ENCODE results near the gene MDFI.
A peak's percentile ranks its signal among the peaks of the same experiment; 100 is the strongest.
"Not testable (repeated sequence)": the region's sequence is repeated elsewhere in the genome, so short reads cannot be mapped to it uniquely, and the experiment has no call there.

MDFI gene

DNA sequence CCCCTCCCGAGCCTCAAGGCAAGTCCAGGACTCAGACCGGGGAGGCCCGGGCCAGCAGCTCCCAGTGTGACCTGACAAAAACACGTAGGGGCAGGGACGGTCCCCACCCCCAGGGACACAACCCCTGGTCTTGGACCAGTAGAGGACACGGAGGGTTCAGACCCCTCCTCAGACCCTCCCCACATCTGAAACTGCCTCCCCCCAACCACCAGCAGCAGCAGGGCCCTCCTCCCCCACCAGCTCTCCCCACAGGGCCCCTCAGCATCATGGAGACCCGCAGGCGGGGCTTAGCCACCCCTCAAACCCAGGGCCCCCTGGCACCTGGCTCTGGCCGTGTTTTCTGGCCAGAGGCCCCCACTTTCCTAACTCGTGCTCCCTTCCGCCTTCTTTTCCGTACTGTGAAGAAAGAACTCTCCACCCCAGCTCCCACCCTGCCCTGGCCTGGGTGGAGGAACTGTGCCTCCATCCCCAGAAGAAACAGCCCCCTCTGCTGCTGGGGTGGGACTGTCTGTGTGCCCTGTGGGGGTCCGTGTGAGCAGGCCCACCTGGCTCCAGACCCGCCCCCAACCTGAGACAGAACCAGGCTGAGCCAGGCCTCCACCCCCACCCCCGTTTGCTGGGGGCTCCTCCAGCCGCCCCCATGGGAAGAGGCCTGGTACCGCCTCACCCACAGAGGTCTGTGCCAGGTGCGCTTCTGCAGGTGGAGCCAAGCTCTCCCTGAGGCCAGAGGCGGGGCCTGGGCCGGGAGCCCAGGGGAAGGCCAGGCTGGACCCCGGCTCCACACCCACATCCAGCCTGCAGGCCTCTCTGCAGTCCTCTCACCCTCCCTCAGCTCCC, 39.0 kb upstream of the MDFI start:
- ATAC-seq, result peak; percentile 4
- Mint-ChIP-seq H3K9me3 (no peaks in the 10 kb centered on the region), H3K27me3 (peaks cover 19% of the 10 kb centered on the region), H3K4me1 (peaks cover 6% of the 10 kb centered on the region), H3K4me3 (no peak overlapping the region), H3K27ac (no peak overlapping the region)
- no peak for DNase-seq

DNA sequence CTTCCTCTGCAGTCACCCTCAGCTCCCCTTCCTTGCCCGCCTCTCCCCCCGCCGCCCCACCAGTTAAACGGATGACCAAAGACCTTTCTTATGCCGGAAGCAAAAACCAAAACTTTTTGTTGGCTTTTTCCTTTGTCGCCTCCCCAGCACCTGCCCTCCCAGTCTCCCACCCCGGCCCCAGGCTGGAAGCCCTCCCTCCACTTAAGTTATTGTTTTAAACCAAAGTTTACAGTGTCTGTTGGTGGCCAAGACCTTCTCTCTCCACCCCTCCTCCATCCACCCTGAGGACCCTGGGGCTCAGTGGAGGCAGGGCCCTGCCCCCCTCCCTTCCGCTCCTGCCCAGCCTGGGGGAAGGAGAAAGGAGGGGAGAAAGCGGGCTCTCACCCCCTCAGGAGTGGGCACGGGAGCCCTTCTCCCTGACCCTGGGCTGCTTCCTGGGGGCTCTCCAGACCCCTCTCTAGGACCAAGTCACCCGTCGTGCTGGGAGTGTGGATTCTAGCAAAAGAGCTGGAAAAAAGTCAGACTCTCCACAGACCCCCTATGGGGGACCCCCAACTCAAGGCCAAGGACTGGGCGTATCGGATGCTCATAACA, 38.3 kb upstream of the MDFI start:
- Mint-ChIP-seq H3K4me3 (no peak overlapping the region), H3K4me1 (peaks cover 6% of the 10 kb centered on the region), H3K27me3 (peaks cover 19% of the 10 kb centered on the region), H3K9me3 (no peaks in the 10 kb centered on the region), H3K27ac (no peak overlapping the region)
- DNase-seq, result no peak
- ATAC-seq, result peak; percentile 5

DNA sequence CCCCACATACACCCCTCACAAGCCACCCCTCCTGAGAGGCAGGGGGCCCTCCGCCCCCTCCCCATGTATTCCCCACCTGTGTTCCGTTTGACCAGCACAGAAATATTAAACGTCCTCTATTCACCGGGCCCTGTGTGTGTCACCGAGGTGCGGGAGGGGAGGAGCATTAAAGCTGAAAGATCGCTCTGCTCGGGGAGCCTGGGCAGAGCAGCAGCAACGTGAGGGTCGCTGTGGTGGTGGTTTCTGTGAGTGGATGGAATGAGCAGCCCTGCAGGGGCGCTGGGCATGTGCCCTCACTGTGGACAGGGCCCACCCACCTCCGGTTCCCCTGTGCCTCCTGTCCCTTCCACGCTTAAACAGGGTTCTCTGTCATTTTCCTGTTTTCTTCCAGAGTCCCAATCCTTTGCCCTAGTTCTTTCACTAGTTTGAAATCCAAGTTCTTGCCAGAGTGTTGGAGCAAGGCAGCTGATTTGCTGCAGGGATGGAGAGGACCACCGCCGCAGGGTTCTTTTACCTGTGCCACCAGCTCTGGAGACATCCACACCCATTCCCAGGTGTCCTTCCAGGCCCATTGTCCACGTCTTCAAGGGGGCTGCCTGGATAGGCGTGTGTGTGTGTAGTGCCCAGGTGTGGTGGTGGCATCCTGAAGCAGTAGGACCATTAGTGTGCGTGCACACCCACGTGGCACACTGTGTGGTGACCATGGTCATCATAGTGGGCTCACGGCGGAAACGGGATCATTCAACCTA, 37.6 kb upstream of the MDFI start:
- Mint-ChIP-seq H3K27ac (peak overlapping the region in 1 of 2 donors; percentile 72), H3K9me3 (no peaks in the 10 kb centered on the region), H3K4me3 (no peak overlapping the region), H3K4me1 (peaks cover 6% of the 10 kb centered on the region), H3K27me3 (peaks cover 19% of the 10 kb centered on the region)
- ATAC-seq, result peak; percentile 6
- DNase-seq, result no peak

DNA sequence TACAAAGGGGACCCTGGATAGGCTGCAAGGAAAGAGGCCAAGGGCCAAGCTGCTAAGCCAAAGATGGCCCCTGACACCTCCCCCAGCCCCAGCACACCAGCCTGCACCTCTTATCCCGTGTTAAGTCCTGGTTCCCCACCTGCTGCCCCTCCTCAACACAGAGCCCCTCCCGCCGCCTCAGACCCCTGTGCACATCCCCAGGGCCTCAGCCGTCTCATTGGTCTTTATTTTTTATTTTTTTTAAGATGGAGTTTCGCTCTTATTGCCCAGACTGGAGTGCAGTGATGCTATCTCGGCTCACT, 37.1 kb upstream of the MDFI start:
- Mint-ChIP-seq H3K4me3 (no peak overlapping the region), H3K27ac (no peak overlapping the region), H3K4me1 (peaks cover 6% of the 10 kb centered on the region), H3K9me3 (no peaks in the 10 kb centered on the region), H3K27me3 (peaks cover 19% of the 10 kb centered on the region)
- DNase-seq, result no peak
- no peak for ATAC-seq

DNA sequence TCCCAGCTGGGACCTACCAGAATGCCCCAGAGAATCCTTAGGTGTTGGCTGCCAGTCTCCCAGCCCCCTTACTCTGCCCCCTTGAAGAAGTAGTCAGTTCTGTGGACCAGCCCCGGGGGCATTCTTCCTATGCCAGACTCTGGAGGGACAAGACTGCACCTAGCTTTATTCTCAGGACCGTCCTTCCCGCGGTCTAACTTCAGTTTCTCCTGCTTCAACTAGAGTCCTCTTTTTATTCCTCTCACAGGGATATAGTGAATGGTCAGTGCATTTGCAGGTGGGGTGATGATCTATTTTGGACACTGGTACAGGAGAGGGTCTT, 35.9 kb upstream of the MDFI start:
- ATAC-seq (no peak), DNase-seq (no peak)
- Mint-ChIP-seq H3K27me3 (peaks cover 19% of the 10 kb centered on the region), H3K4me3 (no peak overlapping the region), H3K9me3 (no peaks in the 10 kb centered on the region), H3K4me1 (peaks cover 6% of the 10 kb centered on the region), H3K27ac (no peak overlapping the region)

DNA sequence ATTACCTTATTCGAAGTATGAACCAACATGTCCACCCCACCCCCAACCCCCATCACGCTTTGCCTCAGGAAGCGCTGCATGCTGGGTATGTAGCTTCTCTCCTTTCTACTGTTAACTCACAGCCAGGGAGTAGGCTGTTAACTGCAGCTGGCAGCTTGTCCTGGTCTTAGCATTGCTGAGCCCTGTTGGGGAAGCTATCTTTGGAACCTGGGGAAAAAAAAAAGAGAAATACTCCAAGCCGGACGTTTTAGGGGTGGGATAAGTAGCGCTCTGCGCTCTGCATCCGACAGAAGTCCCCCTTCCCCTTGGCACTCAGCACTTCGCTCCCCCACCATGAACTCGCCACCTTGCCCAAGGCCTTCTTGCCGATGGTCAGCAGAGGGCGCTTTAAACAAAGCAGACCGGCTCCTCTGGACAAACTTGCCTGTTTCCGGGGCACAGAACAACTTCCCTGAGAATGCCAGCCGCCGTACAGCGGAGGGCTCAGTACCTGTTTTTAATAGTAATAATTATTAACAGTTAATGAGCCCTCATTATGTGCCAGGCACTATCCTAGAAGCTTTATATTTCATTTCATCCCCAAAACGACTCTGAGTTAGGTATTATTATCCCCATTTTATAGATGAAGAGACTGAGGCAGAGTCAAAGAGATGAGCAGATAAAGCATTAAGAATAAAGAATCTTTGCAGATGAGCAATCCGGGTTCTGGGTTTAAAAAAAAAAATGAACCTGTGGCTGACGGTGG, 35.2 kb upstream of the MDFI start:
- Mint-ChIP-seq H3K4me1 (peaks cover 6% of the 10 kb centered on the region), H3K4me3 (peak overlapping the region in 1 of 2 donors; percentile 6), H3K27ac (no peak overlapping the region), H3K9me3 (no peaks in the 10 kb centered on the region), H3K27me3 (peaks cover 19% of the 10 kb centered on the region)
- DNase-seq (peak; percentile 73 to 79), ATAC-seq (peak; percentile 75)

DNA sequence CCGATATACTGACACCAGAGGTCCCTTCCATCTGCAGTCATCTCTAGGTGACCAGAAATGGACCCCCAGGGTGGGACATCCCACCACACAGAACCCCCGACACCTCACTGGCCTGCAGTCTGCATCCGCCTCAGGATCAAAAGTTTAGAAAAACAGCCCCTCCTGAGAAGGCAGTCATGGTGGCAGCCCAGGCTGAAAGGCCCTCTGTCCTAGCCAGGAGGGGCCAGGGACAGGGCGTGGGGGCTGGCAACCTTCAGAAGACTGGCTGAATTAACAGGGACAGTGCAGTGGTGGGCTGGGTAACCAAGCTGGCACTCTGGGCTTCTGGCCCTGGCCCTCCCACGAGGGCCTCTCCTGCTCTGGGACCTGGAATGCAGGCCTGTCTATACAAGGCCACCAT, 34.3 kb upstream of the MDFI start:
- DNase-seq (no peak), ATAC-seq (no peak)
- Mint-ChIP-seq H3K4me3 (no peak overlapping the region), H3K4me1 (peaks cover 6% of the 10 kb centered on the region), H3K27me3 (peaks cover 19% of the 10 kb centered on the region), H3K9me3 (no peaks in the 10 kb centered on the region), H3K27ac (peak overlapping the region in 1 of 2 donors; percentile 88)

DNA sequence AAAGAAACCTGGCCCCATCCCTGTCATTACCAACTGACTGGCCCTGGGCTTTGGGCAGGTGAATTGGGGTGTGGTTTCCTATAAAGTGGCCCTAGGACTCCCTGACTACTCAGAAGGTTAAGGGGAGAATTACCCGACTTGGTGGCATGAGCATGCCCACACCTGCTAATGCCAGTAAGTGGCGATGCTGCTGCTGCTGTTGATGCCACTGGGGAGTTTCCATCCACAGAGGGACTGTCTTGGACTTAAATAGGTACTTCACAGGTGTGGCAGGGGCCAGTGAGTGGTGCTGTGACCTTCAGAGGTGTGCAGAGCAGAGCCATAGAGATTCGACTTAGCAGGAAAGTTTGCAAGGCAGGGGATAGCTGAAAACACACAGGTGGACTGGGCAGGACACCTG, 32.6 kb upstream of the MDFI start:
- H3K4me3 Mint-ChIP-seq, result no peak overlapping the region
- peak overlapping the region in 1 of 2 donors; percentile 49 for H3K27ac Mint-ChIP-seq
- H3K27me3 Mint-ChIP-seq, result peaks cover 19% of the 10 kb centered on the region
- H3K9me3 Mint-ChIP-seq, result no peaks in the 10 kb centered on the region
- DNase-seq (no peak), ATAC-seq (no peak)
- peaks cover 6% of the 10 kb centered on the region for H3K4me1 Mint-ChIP-seq

DNA sequence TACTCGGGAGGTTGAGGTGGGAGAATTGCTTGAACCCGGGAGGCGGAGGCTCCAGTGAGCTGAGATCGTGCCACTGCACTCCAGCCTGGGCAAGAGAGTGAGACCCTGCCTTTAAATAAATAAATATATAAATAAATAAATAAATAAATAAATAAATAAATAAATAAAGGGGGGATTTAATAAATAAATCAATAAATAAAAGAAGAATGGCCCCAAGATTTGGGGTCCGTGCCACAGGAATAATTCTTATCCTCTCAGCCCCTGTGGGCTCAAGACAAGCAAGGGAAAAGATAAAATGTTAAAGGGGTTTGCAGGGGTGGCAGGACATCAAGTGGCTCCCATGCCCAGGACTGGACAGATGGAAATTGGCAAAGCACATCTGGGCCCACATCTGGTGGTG, 31.2 kb upstream of the MDFI start:
- peaks cover 6% of the 10 kb centered on the region for H3K4me1 Mint-ChIP-seq
- no peaks in the 10 kb centered on the region for H3K9me3 Mint-ChIP-seq
- DNase-seq (no peak), ATAC-seq (no peak)
- peaks cover 14% of the 10 kb centered on the region for H3K27me3 Mint-ChIP-seq
- H3K27ac Mint-ChIP-seq, result no peak overlapping the region
- no peak overlapping the region for H3K4me3 Mint-ChIP-seq

DNA sequence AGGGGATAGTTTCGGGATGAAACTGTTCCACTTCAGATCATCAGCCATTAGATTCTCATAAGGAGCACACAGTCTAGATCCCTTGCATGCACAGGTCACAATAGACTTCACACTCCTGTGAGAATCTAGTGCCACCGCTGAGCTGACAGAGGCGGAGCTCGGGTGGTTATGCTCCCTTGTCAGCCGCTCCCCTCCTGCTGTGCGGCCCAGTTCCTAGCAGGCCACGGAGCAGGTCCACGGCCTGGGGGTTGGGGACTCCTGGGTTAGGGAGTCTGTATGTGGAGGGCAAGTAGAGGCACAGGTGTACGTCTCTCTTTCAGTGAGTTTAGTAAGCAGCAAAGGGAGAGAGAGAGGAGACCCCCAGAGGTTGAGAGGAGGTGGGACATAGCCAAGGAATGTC, 30.5 kb upstream of the MDFI start:
- Mint-ChIP-seq H3K27me3 (peaks cover 7% of the 10 kb centered on the region), H3K9me3 (no peaks in the 10 kb centered on the region), H3K4me1 (peaks cover 4% of the 10 kb centered on the region), H3K27ac (no peak overlapping the region), H3K4me3 (no peak overlapping the region)
- no peak for DNase-seq
- no peak for ATAC-seq

DNA sequence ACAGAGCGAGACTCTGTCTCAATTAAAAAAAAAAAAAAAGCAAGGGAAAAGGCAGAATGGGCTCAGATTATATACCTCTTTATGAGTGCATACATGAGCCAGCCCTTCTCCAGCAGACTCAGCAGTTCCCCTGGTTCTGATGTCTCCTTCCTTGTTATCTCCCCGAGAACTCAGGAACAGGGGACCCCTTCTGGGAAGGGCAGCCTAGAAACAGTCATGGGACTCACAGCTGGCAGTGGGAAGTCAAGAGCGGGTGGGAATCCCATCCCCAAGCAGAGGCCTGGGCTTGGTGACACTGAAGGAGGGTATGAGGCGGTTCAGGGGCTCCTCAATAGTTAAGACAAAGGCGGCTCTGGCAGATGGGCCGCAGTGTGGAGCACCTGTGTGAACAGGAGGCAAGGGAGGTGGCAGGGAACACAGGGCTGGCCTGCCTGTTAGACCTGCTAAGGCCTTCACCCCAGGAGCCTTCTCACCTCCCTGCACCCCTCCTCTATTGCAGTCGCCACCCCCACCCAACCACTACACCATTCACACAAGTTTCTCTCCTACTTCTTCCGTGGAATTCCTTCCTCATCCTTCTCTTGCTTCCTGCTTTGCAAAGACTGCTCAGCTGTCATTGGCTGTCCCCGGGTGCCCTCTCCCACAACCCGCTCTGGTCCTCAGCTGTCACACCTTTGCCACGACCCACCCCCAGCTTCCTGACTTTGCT, 29.7 kb upstream of the MDFI start:
- ATAC-seq, result no peak
- Mint-ChIP-seq H3K4me3 (no peak overlapping the region), H3K9me3 (no peaks in the 10 kb centered on the region)

DNA sequence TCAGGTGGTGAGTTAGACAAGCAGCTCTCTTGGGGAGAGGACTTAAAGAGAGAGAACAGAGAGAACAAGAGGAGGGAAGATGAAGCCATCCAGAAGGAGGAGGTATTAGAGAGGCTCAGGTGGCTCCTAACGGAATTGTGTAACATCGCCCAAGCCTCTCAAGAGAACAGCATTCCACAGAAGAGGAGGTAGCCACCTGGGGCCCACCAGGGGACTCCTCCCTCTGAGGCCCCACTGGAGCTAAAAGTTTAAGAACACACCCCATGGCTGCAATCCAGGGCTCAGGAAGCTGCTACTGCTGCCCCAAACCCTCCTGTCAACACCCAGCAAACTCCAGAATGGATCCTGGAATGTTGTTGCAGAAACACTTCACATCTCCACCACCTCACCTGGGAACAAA, 23.6 kb upstream of the MDFI start:
- Mint-ChIP-seq H3K27ac (no peak overlapping the region), H3K4me1 (no peaks in the 10 kb centered on the region), H3K9me3 (no peaks in the 10 kb centered on the region), H3K4me3 (no peak overlapping the region), H3K27me3 (peaks cover 14% of the 10 kb centered on the region)
- DNase-seq (no peak), ATAC-seq (no peak)

More for the DNA sequence above, 29.7 kb upstream of the MDFI start:
- H3K27me3 Mint-ChIP-seq, result peaks cover 6% of the 10 kb centered on the region
- DNase-seq, result no peak
- no peaks in the 10 kb centered on the region for H3K4me1 Mint-ChIP-seq
- peak overlapping the region in 1 of 2 donors; percentile 54 for H3K27ac Mint-ChIP-seq

DNA sequence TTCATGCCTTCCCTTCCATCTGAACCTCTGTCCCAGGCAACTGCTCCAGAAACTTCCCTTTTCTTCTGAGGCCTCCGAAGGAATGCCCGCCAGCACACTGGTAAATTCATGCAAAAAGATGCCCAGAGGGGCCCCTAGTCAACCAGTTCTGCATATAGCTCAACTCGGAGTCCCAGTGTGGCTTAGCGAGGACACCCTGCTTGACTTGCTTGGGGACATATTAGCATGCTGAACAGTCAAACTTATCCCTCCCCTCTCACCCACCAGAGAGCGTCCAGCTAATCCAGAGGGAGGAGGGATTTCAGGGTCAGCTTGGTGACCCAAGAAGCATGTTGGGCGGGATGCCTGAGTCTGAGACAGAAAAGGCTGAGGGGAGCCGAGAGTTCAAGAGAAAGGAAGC, 23.0 kb upstream of the MDFI start:
- H3K27ac Mint-ChIP-seq, result no peak overlapping the region
- H3K4me1 Mint-ChIP-seq, result no peaks in the 10 kb centered on the region
- H3K27me3 Mint-ChIP-seq, result peaks cover 14% of the 10 kb centered on the region
- no peak for ATAC-seq
- no peaks in the 10 kb centered on the region for H3K9me3 Mint-ChIP-seq
- no peak for DNase-seq
- no peak overlapping the region for H3K4me3 Mint-ChIP-seq

DNA sequence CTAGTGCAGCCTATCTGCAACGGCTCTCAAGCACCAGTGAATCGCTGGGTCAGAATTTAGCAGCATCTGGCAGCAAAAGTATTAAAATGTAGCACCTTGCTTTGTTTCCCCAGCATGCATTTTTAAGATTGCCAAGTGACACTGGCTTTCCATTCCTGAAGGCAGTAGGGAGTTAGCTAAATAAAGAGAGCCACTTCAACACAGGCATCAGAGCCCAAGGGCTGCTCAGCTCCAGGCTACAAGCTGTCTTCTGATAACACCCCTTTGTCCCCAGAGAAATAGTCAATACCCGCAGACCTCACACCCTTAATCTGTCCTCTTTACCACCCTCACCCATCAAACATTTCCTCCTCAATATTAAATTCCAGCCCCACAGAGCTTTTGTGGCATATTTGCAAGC, 19.7 kb upstream of the MDFI start:
- ATAC-seq, result no peak
- Mint-ChIP-seq H3K9me3 (peaks cover 8 to 12% of the 10 kb centered on the region in 2 donors), H3K4me1 (no peaks in the 10 kb centered on the region), H3K27ac (no peak overlapping the region), H3K4me3 (no peak overlapping the region), H3K27me3 (peaks cover 14% of the 10 kb centered on the region)
- DNase-seq, result no peak

DNA sequence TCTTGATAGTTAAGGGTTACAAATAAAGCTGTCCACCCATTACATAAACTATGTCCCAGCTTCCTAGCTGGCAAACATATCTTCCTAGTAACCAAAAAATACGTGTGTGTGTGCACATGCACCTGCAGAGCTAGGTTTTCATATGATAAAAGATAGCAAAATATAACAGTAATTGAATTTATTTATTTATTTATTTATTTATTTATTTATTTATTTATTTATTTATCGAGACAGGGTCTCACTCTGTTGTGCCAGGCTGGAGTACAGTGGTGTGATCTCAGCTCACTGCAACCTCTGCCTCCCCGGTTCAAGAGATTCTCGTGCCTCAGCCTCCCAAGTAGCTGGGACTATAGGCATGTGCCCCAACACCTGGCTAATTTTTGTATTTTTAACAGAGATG, 19.1 kb upstream of the MDFI start:
- not testable (repeated sequence) for H3K4me3 Mint-ChIP-seq, H3K27ac Mint-ChIP-seq

More for the DNA sequence above, 19.1 kb upstream of the MDFI start:
- peaks cover 14% of the 10 kb centered on the region for H3K27me3 Mint-ChIP-seq
- not testable (repeated sequence) for DNase-seq, ATAC-seq, H3K4me1 Mint-ChIP-seq
- peaks cover 8 to 12% of the 10 kb centered on the region in 2 donors for H3K9me3 Mint-ChIP-seq

All from stimulated activated naive CD8-positive, alpha-beta T cell treated with anti-CD3 and anti-CD28 coated beads, Interleukin-15, amount 100 ng/mL, for 72 hours (primary cell).